NCI-H2029 treated with DMSO at 0.1 percent for 48 hours (cell line): ENCODE measurements around the gene LRRC25.

Experiments used
- DNase-seq: peaks from one replicate; lab custom pipeline; 2025; lab: John Stamatoyannopoulos, UW

Gene LRRC25

GRCh38 chr19:18424890-18425514 lies 27.6 kb upstream of the LRRC25 start:
- DNase-seq: no peak

GRCh38 chr19:18424122-18424889 lies 26.9 kb upstream of the LRRC25 start:
- no peak for DNase-seq

- DNase-seq: no peak
Measured at GRCh38 chr19:18423258-18424020, 26.0 kb upstream of the LRRC25 start.

- no peak for DNase-seq
Measured at GRCh38 chr19:18422530-18423191, 25.2 kb upstream of the LRRC25 start.

GRCh38 chr19:18421371-18421959 lies 24.0 kb upstream of the LRRC25 start:
- DNase-seq: no peak

- no peak for DNase-seq
Measured at GRCh38 chr19:18420930-18421329, 23.5 kb upstream of the LRRC25 start.

- DNase-seq: no peak
Measured at GRCh38 chr19:18419699-18420460, 22.5 kb upstream of the LRRC25 start.

- DNase-seq: peak; percentile 35
Measured at GRCh38 chr19:18419195-18419698, 21.8 kb upstream of the LRRC25 start, which contains the start of gene SSBP4. Gene SSBP4, plus strand, starts transcription at chr19:18419398. Its CDS starts 251 bp downstream, at chr19:18419649.

GRCh38 chr19:18418483-18419194 lies 21.2 kb upstream of the LRRC25 start:
- DNase-seq: no peak

GRCh38 chr19:18418029-18418482 lies 20.6 kb upstream of the LRRC25 start:
- no peak for DNase-seq

GRCh38 chr19:18417250-18418028 lies 20.0 kb upstream of the LRRC25 start:
- DNase-seq: peak; percentile 22

- DNase-seq: peak; percentile 49
Measured at GRCh38 chr19:18416778-18417249, 19.4 kb upstream of the LRRC25 start.

GRCh38 chr19:18415178-18415867 lies 17.9 kb upstream of the LRRC25 start:
- no peak for DNase-seq

GRCh38 chr19:18414504-18415177 lies 17.2 kb upstream of the LRRC25 start:
- DNase-seq: no peak

GRCh38 chr19:18412610-18413239 lies 15.3 kb upstream of the LRRC25 start:
- no peak for DNase-seq

GRCh38 chr19:18408053-18408476 lies 10.6 kb upstream of the LRRC25 start:
- DNase-seq: no peak

- DNase-seq: no peak
Measured at GRCh38 chr19:18406749-18407148, 9.3 kb upstream of the LRRC25 start.
